Stimulated activated memory B cell treated with anti-CD40 and anti-IgM and Interleukin-4, amounts not matched to agents 10 μg/mL and 1 μg/mL and 100 μg/mL, for 72 hours (primary cell): Measurements from ENCODE around the gene NCR1.
"Not testable (repeated sequence)": the region's sequence is repeated elsewhere in the genome, so short reads cannot be mapped to it uniquely, and the experiment has no call there.

Experiments used
- ATAC-seq: fragments of 150-1000 bp; cut with Tn5 transposase; 2 replicates; pipeline ENCODE4 v1.10.0; 2021
- H3K27ac Mint-ChIP-seq: one replicate; pipeline ENCODE4 v1.8.0; 2022; ENCODE audit warnings: mild to moderate bottlenecking, mixed read lengths
- H3K27me3 Mint-ChIP-seq: one replicate; pipeline ENCODE4 v1.8.0; 2022; ENCODE audit warnings: mixed read lengths
- H3K36me3 Mint-ChIP-seq: one replicate; pipeline ENCODE4 v1.8.0; 2022; ENCODE audit warnings: mixed read lengths
- H3K4me1 Mint-ChIP-seq: one replicate; pipeline ENCODE4 v1.8.0; 2022; ENCODE audit warnings: mixed read lengths
- H3K4me3 Mint-ChIP-seq: one replicate; pipeline ENCODE4 v1.8.0; 2022; ENCODE audit warnings: mild to moderate bottlenecking, moderate library complexity, mixed read lengths
- H3K9me3 Mint-ChIP-seq: one replicate; pipeline ENCODE4 v1.8.0; 2022; ENCODE audit warnings: mixed read lengths

The NCR1 gene

DNA sequence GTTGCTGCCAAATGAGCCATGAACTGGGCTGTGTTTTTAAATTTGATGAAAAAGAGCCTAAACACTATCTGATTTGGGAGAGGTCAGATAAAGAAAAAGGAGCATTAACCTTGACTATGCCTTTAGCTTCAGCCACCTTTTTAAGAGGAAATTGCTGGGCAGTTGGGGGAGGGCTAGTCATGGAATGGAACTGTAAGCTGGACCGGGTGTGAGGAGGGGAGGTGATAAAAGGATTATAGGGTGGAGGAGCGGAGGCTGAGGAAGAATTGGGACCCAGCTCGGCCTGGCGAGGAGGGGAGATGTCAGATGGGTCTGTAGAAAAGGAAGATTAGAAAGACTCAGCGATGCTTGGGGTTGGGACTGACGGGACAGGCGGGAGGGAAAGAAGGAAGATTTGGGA, 7.3 kb upstream of the NCR1 start:
- not testable (repeated sequence) for ATAC-seq, H3K9me3 Mint-ChIP-seq, H3K27ac Mint-ChIP-seq, H3K4me3 Mint-ChIP-seq, H3K4me1 Mint-ChIP-seq, H3K36me3 Mint-ChIP-seq
- H3K27me3 Mint-ChIP-seq: peaks cover 62% of the 10 kb centered on the region

DNA sequence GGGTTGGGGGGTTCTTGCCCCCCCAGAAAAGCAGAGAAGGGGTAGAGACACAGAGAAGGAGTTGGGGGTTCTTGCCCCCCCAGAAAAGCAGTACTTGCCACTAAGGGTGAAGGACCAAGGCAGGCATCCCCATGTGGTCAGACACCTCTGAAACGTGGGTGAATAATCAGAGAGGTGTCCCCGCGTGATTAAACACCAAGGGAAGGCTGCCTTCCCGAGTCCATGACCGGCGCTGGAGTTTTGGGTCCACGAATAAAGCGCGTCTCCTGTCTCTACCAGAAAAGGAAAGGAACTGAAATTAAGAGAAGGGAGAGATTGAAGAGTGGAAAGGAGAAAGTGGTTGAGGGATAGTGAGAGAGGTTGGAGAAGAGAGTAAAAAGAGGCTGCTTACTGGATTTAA, 6.3 kb upstream of the NCR1 start:
- not testable (repeated sequence) for H3K4me1 Mint-ChIP-seq, H3K27ac Mint-ChIP-seq, ATAC-seq, H3K36me3 Mint-ChIP-seq, H3K4me3 Mint-ChIP-seq, H3K9me3 Mint-ChIP-seq
- peaks cover 54% of the 10 kb centered on the region for H3K27me3 Mint-ChIP-seq

DNA sequence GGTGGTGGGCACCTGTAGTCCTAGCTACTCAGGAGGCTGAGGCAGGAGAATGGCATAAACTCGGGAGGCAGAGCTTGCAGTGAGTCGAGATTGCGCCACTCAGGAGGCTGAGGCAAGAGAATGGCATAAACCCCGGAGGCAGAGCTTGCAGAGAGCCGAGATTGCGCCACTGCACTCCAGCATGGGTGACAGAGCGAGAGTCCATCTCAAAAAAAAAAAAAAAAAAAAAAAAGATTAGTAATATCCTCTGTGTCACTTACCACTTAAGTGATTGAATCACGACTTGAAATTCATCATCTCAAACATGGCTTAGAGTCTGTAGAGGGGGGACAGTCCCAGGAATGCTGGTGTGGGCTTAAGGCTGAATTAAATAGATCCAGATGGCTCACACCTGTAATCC, 4.8 kb upstream of the NCR1 start:
- H3K4me3 Mint-ChIP-seq, H3K36me3 Mint-ChIP-seq, ATAC-seq, H3K9me3 Mint-ChIP-seq, H3K4me1 Mint-ChIP-seq, H3K27ac Mint-ChIP-seq: not testable (repeated sequence)
- H3K27me3 Mint-ChIP-seq: peaks cover 40% of the 10 kb centered on the region

DNA sequence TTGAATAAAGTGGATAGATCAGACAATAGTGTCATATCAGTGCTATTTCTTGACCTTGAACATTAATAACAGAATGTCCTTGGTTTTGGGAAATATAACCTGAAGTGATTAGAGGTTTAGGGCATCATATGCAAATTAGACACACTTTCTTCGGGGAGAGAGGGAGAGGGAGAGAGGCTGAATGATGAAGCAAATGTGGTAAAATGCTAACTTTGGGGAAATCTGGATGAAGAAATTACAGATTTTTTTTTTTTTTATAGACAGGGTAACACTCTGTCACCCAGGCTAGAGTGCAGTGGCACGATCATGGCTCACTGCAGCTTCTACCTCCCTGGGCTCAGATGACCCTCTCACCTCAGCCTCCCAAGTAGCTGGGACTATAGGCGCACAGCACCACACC, 3.9 kb upstream of the NCR1 start:
- Mint-ChIP-seq H3K9me3 (peaks cover 8% of the 10 kb centered on the region), H3K27me3 (peaks cover 31% of the 10 kb centered on the region), H3K27ac (no peak overlapping the region), H3K36me3 (no peaks in the 10 kb centered on the region), H3K4me1 (no peaks in the 10 kb centered on the region), H3K4me3 (no peak overlapping the region)
- ATAC-seq: no peak

DNA sequence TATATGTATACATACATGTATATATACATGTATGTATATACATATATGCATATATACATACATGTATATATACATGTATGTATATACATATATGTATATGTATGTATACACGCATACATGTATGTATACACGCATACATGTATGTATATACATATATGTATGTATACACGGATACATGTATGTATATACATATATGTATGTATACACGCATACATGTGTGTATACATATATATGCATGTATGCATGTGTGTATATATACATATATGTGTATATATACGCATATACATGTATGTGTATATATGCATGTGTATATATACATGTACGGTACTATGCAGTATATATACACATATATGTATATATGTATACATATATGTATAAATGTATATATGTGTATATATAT, 2.6 kb upstream of the NCR1 start:
- Mint-ChIP-seq H3K27me3 (peaks cover 22% of the 10 kb centered on the region), H3K4me1 (no peaks in the 10 kb centered on the region), H3K27ac (no peak overlapping the region), H3K36me3 (no peaks in the 10 kb centered on the region), H3K4me3 (no peak overlapping the region), H3K9me3 (peaks cover 8% of the 10 kb centered on the region)
- ATAC-seq: no peak

DNA sequence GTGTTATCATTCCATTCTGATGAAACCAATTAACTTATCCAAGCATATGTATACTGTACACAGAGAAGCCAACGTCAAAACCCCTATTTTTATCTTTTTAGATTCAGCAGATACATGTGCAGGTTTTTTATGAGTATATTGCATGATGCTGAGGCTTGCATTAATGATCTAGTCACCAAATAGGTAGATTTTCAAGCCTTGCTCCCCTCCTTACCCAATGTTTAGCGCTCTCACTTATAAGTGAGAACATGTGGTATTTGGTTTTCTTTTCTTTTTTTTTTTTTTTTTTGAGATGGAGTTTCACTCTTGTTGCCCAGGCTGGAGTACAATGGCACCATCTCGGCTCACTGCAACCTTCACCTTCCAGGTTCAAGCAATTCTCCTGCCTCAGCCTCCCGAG, 1.7 kb upstream of the NCR1 start:
- ATAC-seq, H3K4me3 Mint-ChIP-seq, H3K27ac Mint-ChIP-seq, H3K36me3 Mint-ChIP-seq, H3K4me1 Mint-ChIP-seq, H3K9me3 Mint-ChIP-seq: not testable (repeated sequence)
- H3K27me3 Mint-ChIP-seq: peaks cover 12% of the 10 kb centered on the region

DNA sequence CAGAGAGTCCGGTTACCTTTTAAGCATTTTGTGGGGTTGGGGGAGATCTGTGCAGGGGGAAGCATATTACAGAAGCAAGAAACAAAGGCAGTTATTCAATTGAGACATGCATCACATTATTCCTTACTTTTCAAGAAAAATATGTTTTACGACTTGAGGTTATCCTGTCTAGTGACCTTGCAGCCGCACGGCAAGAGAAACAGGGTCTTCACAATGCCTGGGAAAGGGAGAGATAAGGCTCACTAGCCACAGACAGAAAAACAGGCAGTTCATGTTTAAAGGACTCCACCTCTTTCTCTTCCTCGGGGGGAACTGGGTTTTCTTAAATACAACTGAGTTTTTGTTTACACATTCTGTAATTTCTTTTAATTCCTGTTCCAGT, 536 bp upstream of the NCR1 start:
- no peaks in the 10 kb centered on the region for H3K4me1 Mint-ChIP-seq
- H3K9me3 Mint-ChIP-seq: peaks cover 3% of the 10 kb centered on the region
- ATAC-seq: no peak
- peaks cover under 1% of the 10 kb centered on the region for H3K27me3 Mint-ChIP-seq
- H3K4me3 Mint-ChIP-seq: no peak overlapping the region
- H3K36me3 Mint-ChIP-seq: no peaks in the 10 kb centered on the region
- H3K27ac Mint-ChIP-seq: no peak overlapping the region

DNA sequence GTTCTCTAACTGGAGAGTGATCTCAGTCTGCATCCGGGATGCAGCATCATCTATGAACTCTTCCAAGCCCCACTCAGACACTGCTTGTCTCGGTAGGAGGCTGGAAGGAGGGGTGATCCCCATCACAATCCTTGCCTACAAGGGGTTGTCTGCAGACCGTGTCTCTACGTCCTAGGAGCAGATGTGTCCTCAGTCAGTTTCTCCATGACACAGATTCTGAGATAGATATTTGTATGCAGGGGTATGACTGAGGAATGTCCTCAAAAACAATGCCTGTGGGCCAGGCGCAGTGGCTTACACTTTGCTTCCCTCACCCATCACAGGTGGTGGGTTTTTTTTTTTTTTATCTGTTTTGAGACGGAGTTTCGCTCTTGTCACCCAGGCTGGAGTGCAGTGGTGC, 871 bp downstream of the NCR1 start:
- no peaks in the 10 kb centered on the region for H3K4me1 Mint-ChIP-seq
- H3K9me3 Mint-ChIP-seq: peaks cover 7% of the 10 kb centered on the region
- H3K36me3 Mint-ChIP-seq: no peaks in the 10 kb centered on the region
- H3K27ac Mint-ChIP-seq: no peak overlapping the region
- no peak for ATAC-seq
- H3K4me3 Mint-ChIP-seq: no peak overlapping the region
- peaks cover 3% of the 10 kb centered on the region for H3K27me3 Mint-ChIP-seq

DNA sequence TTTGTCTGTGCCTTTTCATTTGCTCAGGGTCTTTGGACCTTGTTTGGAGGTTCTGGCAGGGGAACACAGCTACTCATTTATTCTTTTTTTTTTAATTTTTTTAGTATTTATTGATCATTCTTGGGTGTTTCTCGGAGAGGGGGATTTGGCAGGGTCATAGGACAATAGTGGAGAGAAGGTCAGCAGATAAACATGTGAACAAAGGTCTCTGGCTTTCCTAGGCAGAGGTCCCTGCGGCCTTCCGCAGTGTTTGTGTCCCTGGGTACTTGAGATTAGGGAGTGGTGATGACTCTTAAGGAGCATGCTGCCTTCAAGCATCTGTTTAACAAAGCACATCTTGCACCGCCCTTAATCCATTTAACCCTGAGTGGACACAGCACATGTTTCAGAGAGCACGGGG, 2.0 kb downstream of the NCR1 start:
- not testable (repeated sequence) for H3K27ac Mint-ChIP-seq, H3K4me3 Mint-ChIP-seq, ATAC-seq, H3K9me3 Mint-ChIP-seq, H3K36me3 Mint-ChIP-seq, H3K4me1 Mint-ChIP-seq
- peaks cover 13% of the 10 kb centered on the region for H3K27me3 Mint-ChIP-seq

DNA sequence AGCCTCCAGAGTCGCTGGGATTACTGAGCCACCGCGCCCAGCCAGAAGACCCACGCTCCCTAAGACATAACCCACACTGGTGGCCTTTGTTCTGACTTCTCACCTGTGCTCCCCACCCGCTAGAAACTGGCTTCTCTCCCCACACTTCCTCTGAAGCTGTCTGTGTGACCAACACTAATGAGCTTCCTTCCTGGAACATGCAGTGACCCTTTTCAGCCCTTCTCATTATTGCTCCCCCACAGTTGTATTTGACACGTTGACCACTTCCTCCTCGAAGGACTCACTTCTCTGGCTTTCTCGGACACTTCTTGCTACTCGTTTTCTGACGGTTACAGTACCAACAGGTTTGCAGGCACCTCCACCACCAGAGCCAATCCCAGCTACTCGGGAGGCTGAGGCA, 10.9 kb downstream of the NCR1 start:
- no peak for ATAC-seq
- no peak overlapping the region for H3K27ac Mint-ChIP-seq
- peaks cover 5% of the 10 kb centered on the region for H3K4me1 Mint-ChIP-seq
- H3K4me3 Mint-ChIP-seq: no peak overlapping the region
- H3K9me3 Mint-ChIP-seq: no peaks in the 10 kb centered on the region
- H3K36me3 Mint-ChIP-seq: peaks cover 4% of the 10 kb centered on the region
- peaks cover 61% of the 10 kb centered on the region for H3K27me3 Mint-ChIP-seq

DNA sequence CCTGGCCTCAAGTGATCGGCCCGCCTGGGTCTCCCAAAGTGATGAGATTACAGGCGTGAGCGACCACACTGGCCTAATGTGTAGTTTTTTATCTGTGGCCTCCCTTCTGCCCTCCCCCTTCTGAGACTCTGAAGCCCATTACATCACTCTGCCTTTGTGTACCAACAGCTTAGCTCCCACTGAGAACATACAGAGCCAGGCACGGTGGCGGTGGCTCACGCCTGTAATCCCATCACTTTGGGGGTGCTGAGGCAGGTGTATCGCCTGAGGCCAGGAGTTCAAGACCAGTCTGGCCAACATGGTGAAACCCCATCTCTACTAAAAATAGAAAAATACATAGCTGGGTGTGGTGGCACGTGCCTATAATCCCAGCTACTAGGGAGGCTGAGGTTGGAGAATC, 12.6 kb downstream of the NCR1 start:
- Mint-ChIP-seq H3K36me3 (peaks cover 4% of the 10 kb centered on the region), H3K27ac (no peak overlapping the region), H3K9me3 (peaks cover 3% of the 10 kb centered on the region), H3K27me3 (peaks cover 45% of the 10 kb centered on the region), H3K4me1 (peaks cover 5% of the 10 kb centered on the region), H3K4me3 (no peak overlapping the region)
- no peak for ATAC-seq

DNA sequence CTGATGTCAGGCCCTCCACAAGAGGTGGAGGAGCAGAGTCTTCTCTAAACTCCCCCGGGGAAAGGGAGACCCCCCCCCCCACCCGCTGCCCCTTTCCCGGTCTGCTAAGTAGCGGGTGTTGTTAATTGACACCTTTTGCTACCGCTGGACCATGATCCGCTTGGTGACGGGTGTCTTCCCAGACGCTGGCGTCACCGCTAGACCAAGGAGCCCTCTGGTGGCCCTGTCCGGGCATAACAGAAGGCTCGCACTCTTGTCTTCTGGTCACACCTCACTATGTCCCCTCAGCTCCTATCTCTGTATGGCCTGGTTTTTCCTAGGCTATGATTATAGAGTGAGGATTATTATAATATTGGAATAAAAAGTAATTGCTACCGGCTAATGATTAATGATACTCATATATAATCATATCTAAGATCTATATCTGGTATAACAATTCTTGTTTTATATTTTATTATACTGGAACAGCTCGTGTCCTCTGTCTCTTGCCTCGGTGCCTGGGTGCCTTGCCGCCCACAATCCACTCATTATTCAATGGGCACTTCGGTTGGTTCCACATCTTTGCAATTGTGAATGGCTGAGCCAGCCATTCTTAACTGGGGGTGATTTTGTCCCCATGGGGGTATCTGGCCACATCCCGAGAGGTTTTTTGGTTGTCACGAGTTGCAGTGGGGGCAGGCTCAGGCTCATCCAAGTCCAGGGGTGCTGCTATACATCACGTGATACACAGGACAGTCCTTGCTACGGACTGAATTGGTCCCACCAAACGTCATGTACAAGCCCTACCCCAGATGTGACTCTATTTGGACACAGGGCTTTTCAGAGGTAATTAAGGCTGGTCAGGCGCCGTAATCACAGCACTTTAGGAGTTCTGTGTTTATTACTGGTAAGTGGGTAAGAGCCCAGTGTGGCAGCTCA, 14.0 kb downstream of the NCR1 start:
- not testable (repeated sequence) for H3K36me3 Mint-ChIP-seq, H3K4me1 Mint-ChIP-seq, H3K27ac Mint-ChIP-seq, H3K4me3 Mint-ChIP-seq, ATAC-seq, H3K9me3 Mint-ChIP-seq
- H3K27me3 Mint-ChIP-seq: peaks cover 39% of the 10 kb centered on the region

DNA sequence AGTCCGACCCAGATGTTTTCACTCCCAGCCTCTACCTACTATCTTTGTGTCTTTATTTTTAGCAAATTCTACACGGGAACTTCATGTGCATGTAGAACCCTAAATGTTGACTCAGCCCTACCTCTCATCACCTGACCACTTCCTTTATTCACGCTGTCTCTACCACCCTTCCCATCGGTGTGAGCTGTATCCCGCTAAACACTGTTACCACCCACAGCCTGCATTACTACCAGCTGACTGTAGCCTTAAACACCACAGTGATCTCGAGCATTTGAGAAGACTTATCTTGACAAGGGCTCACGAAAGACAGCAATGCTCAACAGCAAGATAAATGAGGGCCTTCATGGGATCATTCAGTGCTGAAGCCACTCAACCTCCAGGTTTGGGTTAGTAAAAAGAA, 15.1 kb downstream of the NCR1 start:
- H3K36me3 Mint-ChIP-seq: peaks cover 4% of the 10 kb centered on the region
- H3K9me3 Mint-ChIP-seq: peaks cover 5% of the 10 kb centered on the region
- ATAC-seq: no peak
- peaks cover 28% of the 10 kb centered on the region for H3K27me3 Mint-ChIP-seq
- no peak overlapping the region for H3K4me3 Mint-ChIP-seq
- H3K27ac Mint-ChIP-seq: no peak overlapping the region
- peaks cover 5% of the 10 kb centered on the region for H3K4me1 Mint-ChIP-seq

DNA sequence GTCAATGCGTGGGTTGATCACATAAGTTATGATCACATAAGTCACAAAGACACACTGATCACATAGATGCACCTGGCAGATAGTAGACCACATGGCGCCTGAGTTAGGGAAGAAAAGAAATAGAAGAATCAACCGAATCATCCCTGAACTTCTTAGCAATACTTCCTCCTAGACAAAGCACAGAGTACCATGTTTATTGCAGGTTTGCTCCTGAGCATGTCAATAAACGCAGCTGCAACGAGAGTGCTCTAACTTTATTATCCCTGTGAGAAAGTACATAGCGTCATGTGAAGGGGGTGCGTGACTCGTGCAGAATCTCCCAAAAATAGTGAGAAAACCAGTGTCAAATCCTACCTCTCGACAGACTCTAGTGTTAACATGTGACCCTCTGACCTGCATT, 17.3 kb downstream of the NCR1 start:
- Mint-ChIP-seq H3K9me3 (peaks cover 8% of the 10 kb centered on the region), H3K36me3 (peaks cover 4% of the 10 kb centered on the region), H3K4me1 (no peaks in the 10 kb centered on the region), H3K4me3 (no peak overlapping the region), H3K27me3 (peaks cover 10% of the 10 kb centered on the region), H3K27ac (no peak overlapping the region)
- ATAC-seq: no peak

DNA sequence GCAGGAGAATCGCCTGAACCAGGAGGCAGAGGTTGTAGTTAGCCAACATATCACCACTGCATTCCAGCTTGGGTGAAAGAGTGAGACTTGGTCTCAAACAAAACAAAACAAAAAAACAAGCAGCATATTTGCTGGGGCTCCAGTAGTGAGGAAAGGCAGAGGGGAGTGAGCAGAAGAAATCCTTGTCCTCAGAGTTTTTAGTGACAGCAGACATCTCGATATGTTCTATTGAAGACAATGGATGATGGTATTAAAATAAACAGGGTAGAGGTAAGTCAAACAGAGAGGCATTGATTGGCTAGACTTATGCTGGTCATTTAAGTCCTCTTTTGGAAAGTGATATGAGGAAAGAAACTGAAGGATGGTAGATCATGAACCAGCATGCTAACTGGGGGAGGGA, 22.4 kb downstream of the NCR1 start:
- peaks cover 7% of the 10 kb centered on the region for H3K9me3 Mint-ChIP-seq
- H3K4me3 Mint-ChIP-seq: no peak overlapping the region
- no peaks in the 10 kb centered on the region for H3K4me1 Mint-ChIP-seq
- no peak for ATAC-seq
- H3K27ac Mint-ChIP-seq: no peak overlapping the region
- peaks cover 9% of the 10 kb centered on the region for H3K27me3 Mint-ChIP-seq
- peaks cover 12% of the 10 kb centered on the region for H3K36me3 Mint-ChIP-seq

DNA sequence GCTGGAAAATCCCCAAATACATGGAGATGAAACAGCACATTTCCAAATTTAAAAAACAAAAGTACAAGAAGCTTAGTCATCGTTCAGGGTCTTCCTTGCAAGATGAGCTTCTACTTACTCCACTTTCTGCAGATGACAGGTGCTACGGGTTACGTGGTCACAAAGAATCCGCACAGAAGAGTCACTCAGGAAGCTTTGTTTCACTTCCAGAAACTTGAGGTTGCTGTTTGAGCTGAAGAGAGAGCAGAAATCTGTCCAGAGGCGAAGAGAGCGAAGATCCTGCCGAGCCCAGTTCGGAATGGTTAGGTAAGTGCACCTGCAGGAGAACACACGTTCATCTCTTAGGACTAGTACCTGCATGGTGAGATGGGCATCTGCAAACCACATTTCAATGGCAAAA, 32.0 kb downstream of the NCR1 start:
- Mint-ChIP-seq H3K27me3 (no peaks in the 10 kb centered on the region), H3K27ac (no peak overlapping the region), H3K4me1 (peaks cover 12% of the 10 kb centered on the region), H3K36me3 (no peaks in the 10 kb centered on the region), H3K9me3 (no peaks in the 10 kb centered on the region), H3K4me3 (no peak overlapping the region)
- peak; percentile 84 for ATAC-seq
